NOMO-1 treated with dmso at 0.1 percent for 144 hours (cell line): Measurements from ENCODE around the gene CTR9.

ENCODE experiments used
- DNase-seq: peaks from one replicate; lab custom pipeline; 2025; ENCODE audit not compliant: unreplicated experiment; lab: John Stamatoyannopoulos, UW

The CTR9 gene

GRCh38 chr11:10779086-10779485, 28.0 kb downstream of the CTR9 start:
- DNase-seq, result no peak

GRCh38 chr11:10780040-10780439, 29.0 kb downstream of the CTR9 start:
- no peak for DNase-seq

GRCh38 chr11:10784232-10785145, 33.4 kb downstream of the CTR9 start:
- no peak for DNase-seq

GRCh38 chr11:10785146-10785474, 34.1 kb downstream of the CTR9 start:
- DNase-seq, result no peak

- DNase-seq, result no peak
These were observed 35.4 kb downstream of the CTR9 start for GRCh38 chr11:10786451-10786850.

- peak; percentile 60 for DNase-seq
These were observed 41.5 kb downstream of the CTR9 start for GRCh38 chr11:10792385-10793068.

- DNase-seq, result no peak
These were observed 42.6 kb downstream of the CTR9 start for GRCh38 chr11:10793470-10794255.

GRCh38 chr11:10796191-10796590, 45.1 kb downstream of the CTR9 start:
- DNase-seq, result no peak

GRCh38 chr11:10797001-10797400, 46.0 kb downstream of the CTR9 start:
- no peak for DNase-seq

GRCh38 chr11:10797531-10797930, 46.5 kb downstream of the CTR9 start:
- DNase-seq, result peak; percentile 38

- peak; percentile 4 for DNase-seq
These were observed 47.4 kb downstream of the CTR9 start for GRCh38 chr11:10798330-10798928.

GRCh38 chr11:10800292-10800691, 49.2 kb downstream of the CTR9 start:
- no peak for DNase-seq

GRCh38 chr11:10803676-10804075, 52.6 kb downstream of the CTR9 start:
- no peak for DNase-seq

- DNase-seq, result no peak
These were observed 54.7 kb downstream of the CTR9 start for GRCh38 chr11:10805741-10806140.

GRCh38 chr11:10806206-10806605, 55.2 kb downstream of the CTR9 start:
- DNase-seq, result no peak

GRCh38 chr11:10807493-10808234, 56.6 kb downstream of the CTR9 start:
- DNase-seq, result peak; percentile 52

GRCh38 chr11:10808235-10808552, 57.1 kb downstream of the CTR9 start:
- no peak for DNase-seq

GRCh38 chr11:10808553-10809372, 57.7 kb downstream of the CTR9 start, which contains the start of gene EIF4G2:
EIF4G2 (minus strand) TSS chr11:10808926.
- peak; percentile 97 for DNase-seq

- DNase-seq, result peak; percentile 14
These were observed 58.5 kb downstream of the CTR9 start for GRCh38 chr11:10809373-10810160.
